GM18508 (cell line): ENCODE measurements around the gene DIAPH1.
A peak's percentile ranks its signal among the peaks of the same experiment; 100 is the strongest.

Experiments used
- ATAC-seq: cut with Tn5 transposase; IDR thresholded peaks from one replicate; pipeline ENCODE4 v1.9.1; 2021; ENCODE audit warnings: moderate number of reproducible peaks; ENCODE audit not compliant: insufficient read depth, unreplicated experiment

DIAPH1 gene

DNA sequence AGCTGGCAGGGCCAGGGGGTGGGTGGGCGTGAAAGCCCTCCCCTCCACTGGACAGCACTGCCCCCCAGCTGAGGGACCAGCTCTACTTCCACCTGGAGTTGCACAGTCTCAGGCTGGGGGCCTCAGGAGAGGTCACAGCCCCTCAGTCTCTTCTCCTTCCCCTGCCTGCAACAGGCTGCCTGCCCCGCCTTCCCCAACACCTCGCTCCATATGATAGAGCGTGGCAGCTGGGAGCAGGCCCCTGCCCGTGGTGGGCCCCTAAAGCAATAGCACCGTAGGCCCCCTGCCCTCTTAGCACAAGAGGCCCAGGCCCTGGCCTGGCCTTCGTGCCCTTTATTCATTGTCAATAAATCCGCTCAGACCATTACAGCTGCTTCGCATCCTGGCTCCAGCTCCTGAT lies 21.9 kb upstream of the DIAPH1 start:
- no peak for ATAC-seq

DNA sequence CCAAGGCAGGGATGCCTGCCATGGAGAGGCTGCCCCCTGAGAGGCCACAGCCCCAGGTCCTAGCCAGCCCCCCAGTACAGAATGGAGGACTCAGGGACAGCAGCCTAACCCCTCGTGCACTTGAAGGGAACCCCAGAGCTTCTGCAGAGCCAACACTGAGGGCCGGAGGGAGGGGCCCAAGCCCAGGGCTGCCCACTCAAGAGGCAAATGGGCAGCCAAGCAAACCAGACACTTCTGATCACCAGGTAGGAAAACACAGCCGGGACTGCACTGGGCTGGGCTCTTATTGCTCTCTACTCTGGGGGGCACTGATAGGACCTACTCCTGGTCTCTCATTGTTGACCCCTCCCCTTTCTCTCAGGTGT lies 21.2 kb upstream of the DIAPH1 start:
- ATAC-seq = no peak

DNA sequence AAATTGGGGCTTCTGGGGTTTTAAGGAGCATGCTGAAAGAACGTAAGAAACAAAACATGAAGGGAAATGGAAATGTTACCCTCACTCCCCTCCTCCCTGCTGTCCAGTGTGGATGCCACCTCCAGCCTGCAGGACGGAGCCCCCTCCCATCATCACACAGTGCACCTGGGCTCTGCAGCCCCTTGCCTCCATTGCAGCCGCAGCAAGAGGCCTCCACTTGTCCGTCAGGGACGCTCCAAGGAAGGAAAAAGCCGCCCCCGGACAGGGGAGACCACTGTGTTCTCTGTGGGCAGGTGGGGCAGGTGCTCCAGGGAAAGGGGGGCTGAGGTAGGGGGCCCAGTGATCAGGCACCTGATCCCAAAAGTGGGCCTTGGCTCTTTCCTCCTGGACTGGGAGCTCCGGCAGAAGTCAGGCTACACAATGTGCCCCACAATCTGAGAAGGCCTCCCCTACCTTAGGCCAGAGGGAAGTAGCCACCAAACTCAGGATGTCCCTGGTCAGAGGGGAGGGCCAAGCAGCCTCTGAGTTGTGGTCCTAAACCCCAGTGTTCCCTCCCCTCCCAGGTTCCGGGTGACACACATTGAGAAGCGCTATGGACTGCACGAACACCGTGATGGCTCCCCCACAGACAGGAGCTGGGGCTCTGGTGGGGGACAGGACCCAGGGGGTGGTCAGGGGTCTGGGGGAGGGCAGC lies 20.7 kb upstream of the DIAPH1 start:
- no peak for ATAC-seq

DNA sequence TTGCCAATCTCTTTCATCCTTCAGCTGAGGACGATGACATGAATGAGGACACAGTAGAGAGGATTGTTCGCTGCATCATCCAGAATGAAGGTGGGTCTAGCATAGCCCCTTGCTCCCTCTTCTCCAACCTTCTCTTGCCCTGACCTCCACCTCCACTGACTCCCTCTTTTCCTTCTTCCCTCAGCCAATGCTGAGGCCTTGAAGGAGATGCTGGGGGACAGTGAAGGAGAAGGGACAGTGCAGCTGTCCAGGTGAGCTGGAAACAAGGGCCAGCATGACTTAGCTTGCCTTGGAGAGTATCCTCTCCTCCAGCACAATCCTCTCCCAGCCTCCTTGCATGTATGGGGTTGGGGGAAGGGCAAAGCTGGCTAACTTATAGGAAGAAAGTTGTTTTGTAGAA lies 20.0 kb upstream of the DIAPH1 start:
- no peak for ATAC-seq

DNA sequence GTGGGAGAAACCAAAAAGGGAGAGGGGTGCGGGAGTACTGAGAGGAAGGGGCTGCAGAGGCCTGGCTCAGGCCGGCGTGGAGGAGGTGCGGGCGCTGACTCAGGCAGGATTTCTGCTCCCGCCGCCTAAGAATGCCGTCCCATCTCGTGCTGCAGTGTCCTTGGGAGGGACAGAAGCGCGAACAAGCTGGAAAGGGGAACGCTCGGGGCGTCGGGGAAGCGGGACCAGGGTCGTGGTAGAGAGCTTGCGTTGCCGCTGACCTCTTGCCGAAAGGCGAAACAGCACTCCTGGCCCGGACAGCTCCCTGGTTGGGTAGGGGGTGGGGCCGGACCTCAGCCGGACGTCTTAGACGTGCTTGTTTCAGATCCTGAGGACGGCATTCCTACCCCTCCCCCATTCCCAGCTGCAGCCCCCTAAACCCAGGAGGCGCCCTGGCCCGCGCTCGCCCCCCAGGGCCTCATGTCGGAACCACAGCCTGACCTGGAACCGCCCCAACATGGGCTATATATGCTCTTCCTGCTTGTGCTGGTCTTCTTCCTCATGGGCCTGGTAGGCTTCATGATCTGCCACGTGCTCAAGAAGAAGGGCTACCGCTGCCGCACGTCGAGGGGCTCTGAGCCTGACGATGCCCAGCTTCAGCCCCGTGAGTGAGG lies 19.1 kb upstream of the DIAPH1 start:
- peak; percentile 28 for ATAC-seq

DNA sequence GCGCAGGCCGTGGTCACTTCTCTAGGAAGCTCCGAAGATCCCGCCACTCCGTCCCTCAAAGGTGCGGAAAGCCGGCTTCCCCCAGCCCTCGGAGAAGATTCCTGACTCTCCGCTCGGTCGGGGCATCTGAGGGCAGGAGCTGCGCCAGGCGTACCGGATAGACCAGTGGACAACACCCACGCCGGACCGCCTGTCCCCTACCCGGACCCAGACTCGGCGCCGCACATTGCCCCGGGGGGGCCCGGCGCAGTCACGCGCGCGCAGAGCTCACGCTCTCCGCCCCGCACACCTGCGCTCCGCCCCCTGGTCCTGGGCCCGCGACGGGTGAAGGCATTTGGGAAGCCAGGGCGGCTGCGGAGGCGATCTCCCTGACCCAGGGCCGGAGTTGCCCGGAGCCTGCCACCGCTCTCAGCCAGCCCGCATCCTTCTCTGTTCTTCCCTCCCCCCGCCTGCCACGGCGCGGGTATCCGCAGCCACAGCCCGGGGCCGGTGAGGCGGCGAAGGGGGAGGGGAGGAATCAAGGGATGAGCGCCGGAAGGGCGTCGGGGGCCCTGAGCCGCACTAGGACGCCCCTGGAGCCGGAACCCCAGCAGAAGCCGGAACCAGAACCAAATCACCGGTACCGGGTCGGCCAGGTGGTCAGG lies 18.4 kb upstream of the DIAPH1 start:
- no peak for ATAC-seq

DNA sequence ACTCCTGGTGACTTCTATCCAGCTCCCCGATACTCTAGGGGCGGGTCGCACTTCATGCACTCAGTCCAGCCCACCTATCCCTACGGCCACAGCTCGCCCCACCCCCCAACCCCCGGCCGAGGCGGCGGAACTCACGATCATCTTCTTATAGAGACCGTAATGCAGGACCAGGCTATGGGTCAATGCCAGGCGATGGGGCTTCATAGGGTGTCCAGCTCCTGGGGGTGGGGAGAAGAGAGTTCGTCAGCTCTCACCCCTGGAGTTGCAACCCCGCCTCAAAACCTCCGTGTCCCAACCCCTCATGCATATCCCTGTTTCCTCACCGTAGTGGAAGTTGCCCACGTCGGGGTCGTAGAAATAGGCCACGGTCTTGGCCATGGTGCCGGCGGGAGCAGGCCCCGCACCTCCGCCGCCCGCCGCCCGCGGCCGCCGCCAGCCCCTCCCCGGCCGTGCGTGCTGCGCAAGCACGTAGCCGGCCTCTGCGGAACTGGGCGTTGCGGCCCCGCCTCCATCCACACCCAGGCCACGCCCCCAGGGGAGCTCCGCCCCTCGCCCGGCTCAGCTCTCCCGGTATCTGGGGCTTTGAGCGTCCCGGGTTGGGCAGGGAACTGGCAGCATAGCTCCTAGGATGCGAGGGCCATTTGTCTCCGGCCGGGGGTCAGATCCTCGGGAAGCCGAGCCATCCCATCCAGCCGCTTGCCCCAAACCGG lies 17.8 kb upstream of the DIAPH1 start, which contains the start of the genes HDAC3 and RELL2:
HDAC3 (minus strand) TSS at position 437 of the 710 bp plus-strand sequence; CDS start at position 378, 59 bp downstream.
RELL2 (plus strand) TSS at position 585 of the 710 bp plus-strand sequence. CDS start 1,229 bp downstream, outside the sequence.
- ATAC-seq = peak; percentile 36

DNA sequence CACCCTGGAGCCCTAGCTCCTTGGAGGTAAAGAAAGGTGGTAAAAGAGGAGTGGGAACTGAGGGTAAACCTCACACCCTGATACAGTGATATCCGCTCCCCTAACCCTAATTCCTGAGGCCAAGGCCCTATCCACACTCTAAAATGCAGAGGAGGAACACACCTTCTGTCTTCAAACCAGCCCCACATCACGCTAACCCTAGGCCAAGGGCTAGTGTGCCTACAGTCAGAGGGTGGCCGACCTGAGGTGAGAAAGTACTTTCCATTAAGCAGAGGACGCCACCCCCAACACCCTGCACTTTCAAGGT lies 17.3 kb upstream of the DIAPH1 start:
- no peak for ATAC-seq

DNA sequence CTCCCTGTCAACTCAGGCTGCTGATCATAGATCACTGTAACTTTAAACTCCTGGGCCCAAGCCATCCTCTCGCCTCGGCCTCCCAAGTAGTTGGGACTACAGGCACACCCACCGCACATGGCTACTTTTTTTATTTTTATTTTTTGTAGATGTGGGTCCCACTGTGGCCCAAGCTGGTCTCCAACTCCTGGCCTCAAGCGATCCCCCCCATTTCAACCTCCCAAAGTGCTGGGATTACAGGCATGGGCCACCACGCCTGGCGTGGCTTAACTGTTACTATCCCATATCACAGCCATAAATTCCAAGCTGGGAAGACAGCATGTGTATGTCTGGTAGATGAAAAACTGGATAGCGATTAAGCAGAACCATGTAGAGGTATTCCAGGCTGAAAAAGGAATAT lies 16.8 kb upstream of the DIAPH1 start:
- no peak for ATAC-seq

DNA sequence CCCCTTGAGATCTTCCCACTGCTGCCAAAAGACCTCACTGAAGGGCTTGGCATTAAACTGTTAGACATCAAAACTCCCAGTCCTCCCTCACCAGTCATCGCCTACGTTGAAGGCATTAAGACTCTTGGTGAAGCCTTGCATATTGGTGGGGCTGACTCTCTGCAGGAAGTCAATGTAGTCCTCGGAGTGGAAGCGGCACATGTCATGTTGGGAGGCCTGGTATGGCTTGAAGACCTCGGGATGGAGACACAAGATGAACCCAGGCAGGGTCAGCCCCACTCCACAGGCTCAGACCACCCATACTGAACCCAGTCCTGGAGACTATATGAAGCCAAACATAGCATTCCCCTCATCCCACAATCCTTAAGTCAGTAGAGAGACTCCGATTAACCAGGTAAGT lies 15.9 kb upstream of the DIAPH1 start:
- ATAC-seq = no peak

DNA sequence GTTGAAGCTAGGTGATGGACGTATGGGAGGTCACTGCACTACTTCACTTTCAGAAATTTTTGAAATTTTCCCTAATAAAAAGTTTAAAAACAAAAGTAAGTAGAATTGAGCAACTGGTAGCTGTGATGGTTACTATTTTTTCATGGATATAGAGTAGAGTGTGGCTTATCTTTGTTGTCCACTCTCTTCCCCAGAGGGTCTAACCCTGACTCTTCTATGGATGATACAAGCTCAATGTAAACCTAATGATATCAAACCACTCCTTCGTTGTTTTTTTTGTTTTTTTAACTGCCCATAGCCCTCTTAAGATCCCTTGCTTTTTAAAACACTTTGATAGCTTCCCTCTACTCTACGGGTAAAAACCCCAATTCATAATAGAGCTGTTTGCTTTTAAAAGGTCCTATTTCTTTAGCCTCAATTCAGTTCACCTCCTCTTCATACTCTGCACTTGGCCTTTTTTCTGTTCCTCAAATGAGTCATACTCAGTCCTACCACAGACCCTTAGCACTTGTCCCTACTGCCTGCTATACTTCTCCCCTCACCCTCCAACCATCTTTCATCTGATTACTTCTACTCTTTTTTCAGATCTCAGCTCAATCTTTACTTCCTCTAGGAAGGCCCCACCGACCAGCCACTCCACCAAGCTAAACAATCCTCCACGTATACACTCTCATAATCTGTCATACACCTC lies 15.2 kb upstream of the DIAPH1 start:
- peak; percentile 69 for ATAC-seq

DNA sequence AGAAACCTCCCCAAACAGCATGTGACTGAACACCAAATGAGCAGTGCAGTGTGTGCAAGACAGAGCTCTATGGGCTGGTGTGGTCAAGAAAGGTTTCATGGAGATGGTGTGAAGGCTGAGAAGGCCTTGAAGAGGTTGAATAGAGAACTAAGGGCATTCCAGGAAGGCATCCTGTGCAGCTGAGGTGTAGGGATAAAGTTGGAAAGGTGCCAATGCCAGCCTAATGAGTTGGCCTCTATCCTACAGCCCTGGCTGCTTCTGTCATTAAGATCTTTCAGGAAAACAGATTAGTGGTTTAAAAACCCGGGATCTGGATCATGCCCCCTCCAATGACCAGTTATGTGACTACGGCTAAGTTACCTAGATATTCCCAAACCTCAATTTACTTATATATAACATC lies 13.8 kb upstream of the DIAPH1 start:
- ATAC-seq = no peak

DNA sequence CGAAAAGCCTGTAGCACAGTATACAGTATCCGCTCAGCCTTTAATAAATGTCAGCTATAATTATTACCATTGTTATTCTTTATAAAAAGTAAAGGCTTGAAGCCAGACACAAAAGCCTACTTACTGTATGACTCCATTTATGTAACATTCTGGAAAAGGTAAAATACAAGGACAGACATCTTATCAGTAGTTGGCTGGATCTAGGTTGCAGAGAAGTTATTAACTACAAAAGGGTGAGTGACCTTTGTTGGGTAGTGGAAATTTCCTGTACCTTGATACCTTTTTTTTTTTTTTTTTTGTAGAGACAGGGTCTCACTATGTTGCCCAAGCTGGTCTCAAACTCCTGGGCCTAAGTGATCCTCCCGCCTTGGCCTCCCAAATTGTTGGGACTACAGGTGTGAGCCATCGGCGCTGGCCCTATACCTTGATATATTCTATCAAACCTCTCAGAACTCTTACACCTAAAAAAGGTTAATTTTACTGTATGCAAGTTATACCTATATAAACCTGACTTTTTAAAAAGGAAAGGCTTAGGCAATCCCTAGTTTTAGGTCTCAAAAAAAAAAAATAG lies 11.9 kb upstream of the DIAPH1 start:
- ATAC-seq = no peak

DNA sequence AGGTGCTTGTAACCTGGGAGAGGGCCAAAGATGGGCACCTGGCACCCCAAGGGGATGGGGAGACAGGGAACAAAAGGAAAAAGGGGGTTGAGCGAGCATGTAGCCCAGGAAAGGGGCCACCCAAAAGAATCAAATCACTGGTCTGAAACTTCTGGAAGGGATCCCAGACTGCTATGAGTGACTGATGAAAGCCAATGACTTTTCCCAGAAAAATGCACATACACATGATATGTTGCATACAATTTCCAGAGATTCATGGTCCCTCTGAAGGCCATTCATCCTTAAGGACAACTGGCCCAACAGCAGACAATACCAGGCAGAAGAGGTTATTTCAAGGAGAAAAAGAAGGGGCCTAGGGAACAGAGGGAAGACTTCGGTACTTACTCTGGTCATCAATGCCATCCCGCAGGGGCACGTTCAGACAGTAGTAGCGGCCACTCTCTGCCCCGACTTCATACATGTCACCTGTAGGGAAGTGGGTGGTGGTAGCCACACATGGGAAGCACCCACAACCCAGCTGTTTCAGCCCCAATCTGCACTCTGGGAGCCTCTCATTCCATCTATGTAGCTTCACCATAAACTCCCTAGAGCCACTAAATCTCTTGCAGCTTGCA lies 9.5 kb upstream of the DIAPH1 start:
- no peak for ATAC-seq

DNA sequence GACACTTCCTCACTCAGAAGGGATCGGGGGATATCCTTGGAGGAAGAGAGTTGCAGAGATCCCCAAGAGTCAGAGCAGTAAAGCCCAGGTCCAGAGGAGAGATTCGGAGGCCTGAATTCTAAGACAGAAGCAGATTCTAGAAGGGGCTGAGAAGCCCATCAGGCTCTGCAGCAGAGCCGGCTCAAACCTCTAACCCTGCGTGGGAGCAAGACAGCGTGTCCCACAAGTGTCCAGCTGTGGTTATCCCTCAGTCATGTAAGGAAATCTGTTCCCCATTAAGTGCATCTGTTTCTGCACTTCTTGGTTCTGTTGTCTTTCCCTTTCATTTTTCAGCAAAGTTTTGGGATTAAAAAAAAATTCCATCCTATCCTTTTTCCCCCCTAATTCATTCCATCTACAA lies 4.8 kb upstream of the DIAPH1 start:
- ATAC-seq = no peak

DNA sequence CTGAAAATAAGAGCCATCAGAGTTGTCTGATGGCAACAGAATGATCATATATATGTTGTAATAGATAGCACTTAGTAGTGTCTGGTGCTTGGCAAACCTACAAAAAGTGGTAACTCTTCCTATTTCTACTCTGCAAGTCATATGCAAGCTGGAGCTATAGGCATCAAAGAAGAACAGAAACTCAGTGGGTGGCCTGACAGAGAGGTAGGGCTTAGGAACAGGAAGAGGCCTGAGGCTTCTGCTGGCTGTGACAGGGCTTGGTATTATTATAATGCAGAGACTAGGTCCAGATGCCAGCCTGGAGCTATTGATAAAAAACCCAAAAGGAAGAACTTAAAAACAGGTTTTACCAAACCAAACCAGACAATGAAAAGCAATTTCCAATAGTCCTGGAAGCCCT lies 4.4 kb upstream of the DIAPH1 start:
- ATAC-seq = peak; percentile 56

DNA sequence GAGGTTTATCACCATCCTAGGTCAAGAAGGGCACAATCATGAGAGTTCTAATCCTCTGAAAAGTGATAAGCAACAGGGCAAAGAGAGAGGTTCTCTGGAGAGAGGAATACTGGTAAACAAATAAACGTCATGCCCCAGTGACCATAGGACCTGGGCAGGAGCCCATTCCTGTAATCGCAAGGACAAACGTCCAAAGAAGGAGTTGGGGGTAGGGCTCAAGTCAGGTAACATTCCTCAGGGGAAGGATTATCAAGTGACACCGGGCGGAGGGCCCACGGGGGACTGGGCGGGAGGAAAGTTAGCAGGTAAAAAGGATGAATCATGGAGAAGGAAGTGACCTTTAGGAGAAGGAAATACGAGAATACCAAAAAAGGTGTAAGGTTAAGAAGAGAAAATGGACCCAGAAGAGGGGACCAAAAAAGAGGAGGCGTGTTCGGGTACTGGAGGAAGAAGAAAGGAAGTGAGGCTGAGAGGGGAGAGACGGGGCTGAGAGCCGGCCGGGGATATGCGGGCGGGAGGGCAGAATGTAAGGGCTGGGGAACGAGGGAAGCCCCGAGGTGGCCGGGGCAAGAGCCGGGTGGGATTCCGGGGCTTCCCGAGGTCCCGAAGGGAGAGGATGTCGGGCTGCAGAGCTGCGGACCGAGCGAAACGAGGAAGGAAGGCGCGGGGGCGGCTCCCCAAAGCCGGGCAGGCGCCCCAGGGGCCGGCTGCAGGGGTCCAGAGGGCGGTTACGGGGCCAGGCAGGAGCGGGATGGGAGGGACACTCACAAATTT lies 583 bp downstream of the DIAPH1 start:
- peak; percentile 14 for ATAC-seq

DNA sequence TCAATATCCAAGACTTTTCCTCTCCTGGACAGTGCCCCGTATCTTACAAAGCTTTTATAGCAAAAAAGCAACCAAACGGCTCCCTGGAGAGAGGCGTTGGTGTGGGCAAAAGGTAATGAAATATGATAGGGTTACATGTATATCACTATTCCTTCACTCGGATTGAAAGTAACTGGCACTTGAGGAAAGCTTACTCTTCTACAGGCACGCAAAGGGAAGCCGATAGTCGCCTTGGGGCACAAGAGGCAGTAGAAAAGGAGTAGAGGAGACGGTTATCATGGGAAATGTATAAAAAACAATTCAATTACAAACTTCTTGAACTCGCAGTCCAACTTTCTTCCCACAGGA lies 1.1 kb downstream of the DIAPH1 start:
- ATAC-seq = no peak

DNA sequence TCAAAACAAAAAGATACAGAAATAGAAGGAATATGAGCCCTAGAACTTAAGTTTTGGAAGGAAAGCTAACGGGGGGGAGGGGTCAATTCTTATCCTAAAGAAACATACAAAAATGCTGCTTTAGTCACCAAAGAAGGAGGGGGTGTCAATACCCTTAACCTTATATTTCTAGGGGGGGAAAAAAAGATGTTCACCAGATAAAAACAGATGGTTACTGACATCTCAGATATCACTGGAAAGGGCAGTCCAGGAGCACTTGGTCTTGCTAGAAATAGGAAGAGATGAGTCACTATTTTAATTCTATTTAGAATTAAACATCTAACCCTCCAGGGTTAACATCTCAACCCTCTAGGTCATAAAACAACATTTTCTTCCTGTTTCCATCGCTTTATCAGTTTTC lies 1.7 kb downstream of the DIAPH1 start:
- ATAC-seq = no peak
